ENCODE measurements around the gene RUNDC1.

RUNDC1 gene

GRCh38 chr17:43020789-43021740 lies 40.7 kb downstream of the RUNDC1 start:
- DNase-seq: peak; percentile 60
- peak overlapping the region; percentile 95 for H3K4me3 ChIP-seq (ENCODE audit: low read depth, low read length)
- peaks cover 16% of the 10 kb centered on the region for H3K4me1 ChIP-seq

GRCh38 chr17:43021741-43022512 lies 41.6 kb downstream of the RUNDC1 start, which contains the start of gene VAT1:
TSS of gene VAT1 (minus strand) at chr17:43022385. CDS start at chr17:43022322, 63 bp downstream.
- Histone ChIP-seq H3K36me3 (peaks cover 6% of the 10 kb centered on the region; the same call in 1 of the 2 replicates), H3K27me3 (no peaks in the 10 kb centered on the region), H3K4me1 (peaks cover 16% of the 10 kb centered on the region), H3K4me3 (ENCODE audit: low read depth, low read length) (peak within 1 kb of the TSS; percentile 95), H3K9me3 (no peaks in the 10 kb centered on the region)
- no peak for TF ChIP-seq CTCF (IDR thresholded peaks at IDR 0.05; ENCODE audit: low read depth, low read length)
- DNase-seq: peak; percentile 91

More at GRCh38 chr17:43020789-43021740, 40.7 kb downstream of the RUNDC1 start:
- TF ChIP-seq CTCF (IDR thresholded peaks at IDR 0.05; ENCODE audit: low read depth, low read length): no peak
- H3K9me3 ChIP-seq: no peaks in the 10 kb centered on the region
- H3K36me3 ChIP-seq: peaks cover 6% of the 10 kb centered on the region; the same call in 1 of the 2 replicates
- H3K27me3 ChIP-seq: no peaks in the 10 kb centered on the region

- Histone ChIP-seq H3K36me3 (no peaks in the 10 kb centered on the region), H3K4me3 (ENCODE audit: low read depth, low read length) (peak within 1 kb of the TSS; percentile 87), H3K4me1 (peaks cover 5% of the 10 kb centered on the region), H3K27me3 (no peaks in the 10 kb centered on the region), H3K9me3 (no peaks in the 10 kb centered on the region)
- peak; percentile 87 for TF ChIP-seq CTCF (IDR thresholded peaks at IDR 0.05; ENCODE audit: low read depth, low read length)
- DNase-seq: peak; percentile 96
Measured at GRCh38 chr17:43024407-43025289, 44.3 kb downstream of the RUNDC1 start, which contains the start of gene RND2. TSS of gene RND2 (plus strand) at chr17:43025231. CDS start at chr17:43025348, 117 bp downstream.

- no peak for TF ChIP-seq CTCF (IDR thresholded peaks at IDR 0.05; ENCODE audit: low read depth, low read length)
- Histone ChIP-seq H3K27me3 (no peaks in the 10 kb centered on the region), H3K36me3 (no peaks in the 10 kb centered on the region), H3K4me3 (ENCODE audit: low read depth, low read length) (peak overlapping the region; percentile 87), H3K4me1 (peaks cover 8% of the 10 kb centered on the region), H3K9me3 (no peaks in the 10 kb centered on the region)
- no peak for DNase-seq
Measured at GRCh38 chr17:43025290-43025657, 44.9 kb downstream of the RUNDC1 start.

GRCh38 chr17:43025766-43026537 lies 45.6 kb downstream of the RUNDC1 start:
- no peaks in the 10 kb centered on the region for H3K9me3 ChIP-seq
- no peaks in the 10 kb centered on the region for H3K27me3 ChIP-seq
- H3K4me3 ChIP-seq (ENCODE audit: low read depth, low read length): peak overlapping the region; percentile 87; the same call in 1 of the 2 replicates
- TF ChIP-seq CTCF (IDR thresholded peaks at IDR 0.05; ENCODE audit: low read depth, low read length): no peak
- no peak for DNase-seq
- H3K4me1 ChIP-seq: peaks cover 9% of the 10 kb centered on the region
- no peaks in the 10 kb centered on the region for H3K36me3 ChIP-seq

Data from BE2C (cell line).